A549 treated with DMSO at 1 μM for 4 hours (cell line): ENCODE results near the gene HMGN1. TPM values are rescaled to one million over a fixed set of nuclear protein-coding genes. Genes with fewer than 3 reads are reported as not detected.

Experiments
- total RNA-seq: library from RNA; stranded (reverse); fragments of 200-300 nt; extraction: Qiagen RNA extraction; gene quantifications from 5 replicates; pipeline ENCODE4 v1.2.3, GENCODE V29; 2022; ENCODE audit warnings: low read depth

HMGN1 gene, protein sequence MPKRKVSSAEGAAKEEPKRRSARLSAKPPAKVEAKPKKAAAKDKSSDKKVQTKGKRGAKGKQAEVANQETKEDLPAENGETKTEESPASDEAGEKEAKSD
- total RNA-seq = 166 to 188 TPM (median 176 TPM) in 5 replicates

GRCh38 chr21:39348355-39349210 is at the start of gene HMGN1:
Gene HMGN1 (minus strand): TSS chr21:39349088. CDS start chr21:39348917, 171 bp downstream.

GRCh38 chr21:39313571-39314142 is 35.2 kb downstream of the HMGN1 start, which contains the start of gene BRWD1:
Gene BRWD1 (minus strand): TSS chr21:39313632. CDS start chr21:39313491, 141 bp downstream.

Other genes starting within 250 kb of the HMGN1 start
- 75.2 to 99.6 TPM (median 89.4 TPM) in 5 replicates for gene PSMG1, start 165.6 kb downstream of the HMGN1 start, total RNA-seq
- 8.2 to 15.3 TPM (median 11.2 TPM) in 5 replicates for gene BRWD1, start 35.5 kb downstream of the HMGN1 start, total RNA-seq
- gene LCA5L, start 96.7 kb upstream of the HMGN1 start, total RNA-seq = 1.3 to 1.8 TPM (median 1.4 TPM) in 5 replicates
- 1.00 to 1.8 TPM (median 1.4 TPM) in 5 replicates for gene SH3BGR, start 102.9 kb upstream of the HMGN1 start, total RNA-seq